HG02642 (cell line): ENCODE results near the gene KCTD2.
"Not testable (repeated sequence)": the region's sequence is repeated elsewhere in the genome, so short reads cannot be mapped to it uniquely, and the experiment has no call there.

Experiments used
- ATAC-seq: cut with Tn5 transposase; IDR thresholded peaks from one replicate; pipeline ENCODE4 v1.9.1; 2021; ENCODE audit warnings: mild to moderate bottlenecking; ENCODE audit not compliant: unreplicated experiment, poor library complexity

Gene KCTD2

GRCh38 chr17:75048249-75048878 lies 1.3 kb downstream of the KCTD2 start:
- ATAC-seq = no peak

DNA sequence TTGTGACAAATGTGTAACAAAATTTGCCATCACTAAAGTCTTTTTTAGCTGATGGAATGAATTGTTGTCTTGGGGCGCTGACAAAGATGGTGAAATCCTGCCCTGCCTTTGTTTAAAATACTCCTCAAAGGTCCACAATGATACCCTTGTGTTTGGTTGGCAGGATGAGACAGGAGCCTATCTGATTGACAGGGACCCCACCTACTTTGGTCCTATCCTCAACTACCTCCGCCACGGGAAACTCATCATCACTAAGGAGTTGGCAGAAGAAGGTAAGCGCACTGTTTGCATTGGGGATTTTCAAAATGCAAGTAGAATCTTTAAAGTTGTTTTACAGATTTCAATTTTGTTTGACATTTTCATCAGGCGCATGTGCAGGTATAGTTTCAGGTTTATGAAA lies 2.0 kb downstream of the KCTD2 start:
- no peak for ATAC-seq

DNA sequence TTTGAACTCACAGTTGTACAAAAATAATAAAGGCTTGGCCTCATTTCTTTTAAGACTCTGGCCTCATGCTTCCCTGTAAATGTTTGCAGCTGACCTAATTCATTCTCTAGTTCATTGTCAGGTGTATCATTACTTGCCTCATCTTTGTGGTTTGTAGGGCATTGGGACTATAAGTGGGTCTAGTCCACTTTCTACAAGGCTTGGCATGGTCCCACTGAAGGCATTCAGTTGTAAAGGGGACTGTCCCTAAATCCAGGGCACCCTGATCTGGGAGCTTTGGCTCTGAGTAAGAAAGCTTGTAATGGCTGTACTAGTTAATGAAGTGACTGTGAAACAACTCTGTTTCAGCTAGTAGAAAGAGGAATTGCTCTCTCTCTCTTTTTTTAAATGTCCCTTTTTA lies 2.7 kb downstream of the KCTD2 start:
- ATAC-seq = no peak

DNA sequence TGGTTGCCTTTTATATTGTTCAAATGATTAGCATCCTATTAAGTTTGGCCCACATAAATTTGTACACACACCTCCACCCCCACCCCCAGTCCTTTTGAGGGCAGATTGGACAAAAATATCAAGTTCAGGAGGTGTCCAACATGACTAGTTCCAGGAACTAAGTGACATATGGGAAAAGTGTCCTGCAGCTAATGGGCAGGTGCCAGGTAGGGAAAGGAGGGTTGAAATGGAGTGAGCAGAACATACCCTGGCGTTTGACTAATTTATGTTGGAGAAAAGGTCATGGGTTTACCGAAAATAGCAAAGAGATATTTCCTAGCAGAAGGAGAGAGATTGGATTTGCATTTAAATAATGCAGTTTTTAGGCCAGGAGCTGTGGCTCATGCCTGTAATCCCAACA lies 4.9 kb downstream of the KCTD2 start:
- no peak for ATAC-seq

GRCh38 chr17:75059369-75060345 lies 12.6 kb downstream of the KCTD2 start:
- ATAC-seq = no peak

- ATAC-seq = no peak
Observed at GRCh38 chr17:75060434-75061054, 13.5 kb downstream of the KCTD2 start.

DNA sequence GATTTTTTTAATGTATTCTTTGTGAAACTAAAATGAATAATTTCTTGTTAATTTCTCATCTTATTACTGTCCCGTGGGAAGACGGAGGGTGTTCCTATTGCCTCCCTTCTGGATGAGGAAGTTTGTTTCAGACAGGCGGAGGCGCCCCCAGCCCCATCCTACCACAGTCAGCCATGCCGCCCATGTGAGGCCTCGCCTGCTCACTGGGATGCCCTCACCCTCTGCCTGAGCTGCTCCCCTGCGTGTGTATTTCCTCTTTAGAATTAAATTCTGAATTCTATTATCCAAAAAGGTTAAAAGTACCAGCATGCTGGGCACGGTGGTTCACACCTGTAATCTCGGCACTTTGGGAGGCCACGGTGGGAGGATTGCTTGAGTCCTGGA lies 14.0 kb downstream of the KCTD2 start:
- no peak for ATAC-seq

DNA sequence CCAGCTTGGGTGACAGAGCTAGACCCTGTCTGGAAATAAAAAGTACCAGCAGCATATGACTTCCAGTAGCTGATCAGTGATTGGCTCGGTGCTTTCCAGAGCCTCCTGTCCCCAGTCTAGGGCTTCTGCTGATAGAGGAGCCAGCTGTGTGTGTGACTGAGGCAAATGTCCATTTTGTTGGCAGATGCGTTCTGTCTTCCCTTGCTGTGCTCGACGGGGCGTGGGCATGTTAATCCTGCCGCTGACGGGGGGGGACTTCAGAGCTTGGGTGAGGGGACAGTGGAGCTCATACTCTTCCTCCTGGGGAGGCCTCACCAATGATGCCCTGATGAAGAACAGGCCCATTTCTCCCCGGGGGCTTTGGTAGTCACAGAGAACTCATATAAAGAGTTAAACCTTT lies 14.6 kb downstream of the KCTD2 start:
- ATAC-seq = no peak

- ATAC-seq = no peak
Observed at GRCh38 chr17:75063201-75063600, 16.2 kb downstream of the KCTD2 start.

- ATAC-seq = no peak
Observed at GRCh38 chr17:75063626-75064025, 16.6 kb downstream of the KCTD2 start.

DNA sequence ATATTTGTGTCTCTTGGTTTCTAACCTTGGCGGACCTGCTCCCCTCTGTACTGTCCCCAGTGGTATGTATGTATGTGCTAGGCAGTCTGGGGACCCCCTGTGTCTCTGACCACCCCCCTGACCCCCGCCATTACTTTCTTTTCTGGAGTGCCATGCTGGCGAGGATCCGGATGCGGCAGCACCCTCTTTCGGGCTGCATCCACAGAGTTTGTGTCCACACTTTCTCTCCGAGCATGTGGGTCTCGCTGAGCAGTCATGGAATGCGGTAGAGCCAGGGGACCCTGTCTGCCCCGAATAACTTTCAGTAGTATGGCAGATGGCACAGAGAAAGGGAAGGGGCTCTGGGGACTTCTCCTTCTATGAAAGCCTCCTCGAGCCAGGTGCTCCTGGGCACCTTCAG lies 17.0 kb downstream of the KCTD2 start:
- ATAC-seq = no peak

- no peak for ATAC-seq
Observed at GRCh38 chr17:75064460-75064859, 17.4 kb downstream of the KCTD2 start.

DNA sequence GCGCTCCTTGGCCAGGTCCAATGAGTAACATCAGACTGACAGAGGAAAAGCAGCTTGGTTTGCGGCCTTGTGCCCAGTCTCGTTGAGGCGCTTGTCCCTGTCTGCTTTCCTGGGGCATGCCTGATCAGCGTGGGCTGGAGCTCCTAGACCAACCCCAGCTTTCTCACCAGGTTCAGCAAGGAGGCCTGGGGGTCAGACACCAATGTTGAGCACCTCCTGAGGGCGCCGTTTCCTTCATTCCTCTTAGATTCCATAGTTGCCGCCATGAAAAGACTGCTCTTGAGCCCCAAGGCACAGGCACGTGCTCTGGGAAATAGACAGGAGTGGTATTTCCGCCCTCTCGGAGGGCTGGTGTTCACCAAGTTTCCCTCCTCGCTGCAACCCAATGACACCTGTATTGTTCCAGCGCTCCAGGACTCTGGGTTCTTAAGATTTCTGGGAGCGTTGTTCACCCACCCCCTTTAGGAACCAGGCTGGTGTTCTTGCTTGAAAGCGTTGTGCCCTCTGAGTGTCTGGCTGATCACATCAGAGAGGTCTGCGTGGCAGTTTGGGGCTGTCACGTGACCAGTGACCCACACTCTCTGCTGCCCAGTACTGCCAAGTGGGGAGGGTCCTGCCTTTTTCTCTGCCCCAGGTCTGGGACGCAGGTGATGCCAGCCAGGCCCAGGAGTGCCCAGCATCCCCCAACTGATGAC lies 18.0 kb downstream of the KCTD2 start:
- ATAC-seq = no peak

GRCh38 chr17:75065562-75066151 lies 18.6 kb downstream of the KCTD2 start:
- no peak for ATAC-seq

DNA sequence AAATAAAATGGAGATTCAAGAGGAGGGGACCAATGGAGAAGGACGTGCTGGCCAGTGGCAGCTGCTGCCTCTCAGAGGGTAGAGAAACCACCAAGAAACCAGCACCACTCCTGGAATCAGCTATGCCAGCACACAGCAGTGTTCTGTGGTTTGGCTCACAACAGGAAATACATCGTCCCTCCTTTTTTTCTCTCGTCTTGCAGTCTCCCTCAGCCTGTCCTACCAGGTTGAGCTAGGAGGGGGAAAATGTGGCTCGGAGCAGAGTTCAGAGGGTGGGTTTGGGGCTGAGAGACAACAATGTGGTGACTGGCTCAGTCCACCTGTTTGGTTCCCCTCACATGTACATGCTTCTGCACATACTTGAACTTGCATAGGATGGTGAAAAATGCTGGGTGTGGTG lies 20.8 kb downstream of the KCTD2 start:
- ATAC-seq = no peak

DNA sequence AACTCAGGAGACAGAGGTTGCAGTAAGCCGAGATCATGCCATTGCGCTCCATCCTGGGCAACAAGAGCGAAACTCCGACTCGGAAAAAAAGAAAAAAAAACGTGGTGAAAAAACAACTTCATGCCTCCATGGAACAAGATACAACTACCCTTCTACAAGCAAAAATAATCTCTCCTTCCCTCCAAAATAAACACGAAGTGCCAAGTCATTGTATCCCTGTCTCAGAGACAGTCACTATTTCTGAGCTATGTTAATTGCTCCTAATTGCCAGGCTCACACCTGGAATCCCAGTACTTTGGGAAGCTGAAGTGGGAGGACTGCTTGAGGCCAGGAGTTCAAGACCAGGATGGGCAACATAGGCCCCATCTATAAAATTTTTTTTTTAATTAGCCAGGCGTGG lies 21.7 kb downstream of the KCTD2 start:
- ATAC-seq = no peak

- no peak for ATAC-seq
Observed at GRCh38 chr17:75069783-75070182, 22.8 kb downstream of the KCTD2 start.

- ATAC-seq = not testable (repeated sequence)
Observed at GRCh38 chr17:75071478-75072271, 24.6 kb downstream of the KCTD2 start.

GRCh38 chr17:75072909-75073308 lies 25.9 kb downstream of the KCTD2 start:
- not testable (repeated sequence) for ATAC-seq
